Measurements from ENCODE around the gene RHBDL1.

- TF ChIP-seq CTCF (IDR thresholded peaks at IDR 0.05; ENCODE audit: poor library complexity, severe bottlenecking) (no peak), EZH2 (IDR thresholded peaks at IDR 0.05; ENCODE audit: borderline replicate concordance, insufficient read depth, low read length, poor library complexity, severe bottlenecking) (no peak), EP300 (conservative IDR thresholded peaks at IDR 0.05; ENCODE audit: poor library complexity, severe bottlenecking) (no peak), RAD21 (conservative IDR thresholded peaks at IDR 0.05) (no peak), POLR2AphosphoS5 (IDR thresholded peaks at IDR 0.05) (no peak), SMC3 (conservative IDR thresholded peaks at IDR 0.05; ENCODE audit: poor library complexity) (no peak), TAF1 (IDR thresholded peaks at IDR 0.05; ENCODE audit: low read depth) (no peak), MXI1 (conservative IDR thresholded peaks at IDR 0.05; ENCODE audit: poor library complexity, severe bottlenecking) (no peak), REST (IDR thresholded peaks at IDR 0.05; ENCODE audit: borderline replicate concordance) (no peak)
These were observed 12.9 kb upstream of the RHBDL1 start for GRCh38 chr16:662597-662996.
